Aorta (tissue), 5 donors: ENCODE results near the gene NRG3. TPM values are rescaled to one million over a fixed set of nuclear protein-coding genes. Genes with fewer than 3 reads are reported as not detected.

Experiments
- ATAC-seq: fragments of 200-7000 bp; cut with Tn5 transposase; one replicate; pipeline ENCODE4 v1.9.1; 2022; ENCODE audit warnings: moderate library complexity; ENCODE audit not compliant: low FRiP score
- DNase-seq, 2 donors: peaks; one replicate each; pipeline ENCODE4 v3.0.0-alpha.2; 2020
- H3K27ac ChIP-seq, 2 donors: one replicate each; pipeline ENCODE4 v1.5.1; 2013; ENCODE audit warnings: low read length in 2 of 2, mild to moderate bottlenecking in 2 of 2, moderate library complexity in 2 of 2, control low read depth in 1 of 2, inconsistent platforms in 1 of 2, low read depth in 1 of 2
- H3K27me3 ChIP-seq, 2 donors: one replicate each; pipeline ENCODE4 v1.6.1; 2013; ENCODE audit warnings: control low read depth in 1 of 2, low read length in 1 of 2, mild to moderate bottlenecking in 1 of 2, moderate library complexity in 1 of 2; ENCODE audit not compliant: insufficient read depth in 2 of 2, control insufficient read depth in 1 of 2
- H3K36me3 ChIP-seq, 2 donors: one replicate each; pipeline ENCODE4 v1.6.1; 2013; ENCODE audit warnings: control low read depth in 1 of 2, low read length in 1 of 2, mild to moderate bottlenecking in 1 of 2; ENCODE audit not compliant: insufficient read depth in 2 of 2, control insufficient read depth in 1 of 2
- H3K4me1 ChIP-seq, 2 donors: one replicate each; pipeline ENCODE4 v1.6.1; 2013; ENCODE audit warnings: low read length in 2 of 2, control low read depth in 1 of 2, mild to moderate bottlenecking in 1 of 2, moderate library complexity in 1 of 2; ENCODE audit not compliant: insufficient read depth in 2 of 2, control insufficient read depth in 1 of 2
- H3K4me3 ChIP-seq, 2 donors: one replicate each; pipeline ENCODE4 v1.5.1; 2013; ENCODE audit warnings: low read length in 2 of 2, control low read depth in 1 of 2, mild to moderate bottlenecking in 1 of 2
- H3K9me3 ChIP-seq: one replicate; pipeline ENCODE4 v1.6.1; 2013; ENCODE audit warnings: mild to moderate bottlenecking, low read length; ENCODE audit not compliant: control insufficient read depth
- WGBS, 2 donors: extraction: QIAGEN DNeasy Blood & Tissue Kit; methylation state at CpG; one replicate each; pipeline ENCODE4 v1.1.7; 2013; 5-methylcytosine and 5-hydroxymethylcytosine counted together
- intact Hi-C, 2 donors: fragments of 100-400 bp; cut with DNase I; formaldehyde crosslinking; loops; one replicate each; pipeline versions ENCODE4 v1.14.2 to v1.15.0; 2022
- polyA plus RNA-seq, 2 donors: library from polyadenylated mRNA; stranded (reverse); fragments of 200-250 nt; gene quantifications; one replicate each; pipeline ENCODE4 v1.2.3, GENCODE V29; 2013
- total RNA-seq, 2 donors: library from RNA; stranded (reverse); fragmentation: NEBNext Ultra II Directional; extraction: Animal tissue kit (Norgen Biotek cat#: 25700); gene quantifications; one replicate each; pipeline ENCODE4 v1.2.1, GENCODE V29; 2021
- donor health status: healthy with polysubstance abuse.
- donor health status: Bipolar disorder and iron deficiency.
- donor health status: DM: no; HTN: no; CAD: no.
- donor health status: DM: no; HTN: no; CAD: no.
- donor health status: DM: yes; HTN: yes; CAD: no.

NRG3 gene
- total and polyA plus RNA-seq, 4 donors: 0.50 to 1.1 (median 0.84) TPM

GRCh38 chr10:82874671-82875070 is 999.7 kb downstream of the NRG3 start:
- no peaks in the 10 kb centered on the region for H3K9me3 ChIP-seq
- peaks cover 0 to 2% of the 10 kb centered on the region in 2 donors for H3K27me3 ChIP-seq
- H3K36me3 ChIP-seq: no peaks in the 10 kb centered on the region
- no peak overlapping the region for H3K27ac ChIP-seq
- DNase-seq: no peak
- intact Hi-C loops: no loop called here
- H3K4me3 ChIP-seq: no peak overlapping the region
- no peak for ATAC-seq
- WGBS, 2 donors: 96 to 100% methylated on average over 1 of the region's 1 CpG
- H3K4me1 ChIP-seq: no peaks in the 10 kb centered on the region

DNA sequence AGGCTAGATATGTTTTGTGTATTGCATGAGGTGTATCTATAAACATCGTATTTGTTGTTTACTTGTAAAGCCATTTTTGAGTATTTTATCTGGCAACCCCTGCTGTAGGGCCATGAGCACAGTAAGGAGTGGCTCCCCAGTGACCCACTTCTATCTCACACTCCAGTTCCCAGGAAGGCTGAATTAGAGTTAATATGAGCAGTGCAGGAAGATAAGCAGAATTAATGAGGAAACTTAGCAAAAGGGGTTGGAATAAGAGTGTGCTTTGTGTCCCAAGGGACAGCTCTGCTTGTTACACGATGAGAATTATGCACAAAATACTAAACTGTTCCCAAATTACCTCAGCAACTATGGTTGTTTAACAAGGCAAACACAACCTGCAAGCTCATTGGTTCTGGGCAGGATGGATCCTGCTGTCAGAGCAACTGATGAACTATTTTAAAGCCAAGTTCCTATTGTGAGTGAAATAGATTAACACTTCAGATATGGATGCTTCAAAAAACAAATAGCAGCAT is 1005.8 kb downstream of the NRG3 start:
- no peaks in the 10 kb centered on the region for H3K27me3 ChIP-seq
- H3K36me3 ChIP-seq: no peaks in the 10 kb centered on the region
- H3K4me3 ChIP-seq: no peak overlapping the region
- ATAC-seq (no peak), DNase-seq (no peak)
- no peaks in the 10 kb centered on the region for H3K9me3 ChIP-seq
- no peaks in the 10 kb centered on the region for H3K4me1 ChIP-seq
- 41 to 49% methylated on average over 2 of the region's 2 CpGs for WGBS, 2 donors
- intact Hi-C loops: no loop called here
- H3K27ac ChIP-seq: no peak overlapping the region

DNA sequence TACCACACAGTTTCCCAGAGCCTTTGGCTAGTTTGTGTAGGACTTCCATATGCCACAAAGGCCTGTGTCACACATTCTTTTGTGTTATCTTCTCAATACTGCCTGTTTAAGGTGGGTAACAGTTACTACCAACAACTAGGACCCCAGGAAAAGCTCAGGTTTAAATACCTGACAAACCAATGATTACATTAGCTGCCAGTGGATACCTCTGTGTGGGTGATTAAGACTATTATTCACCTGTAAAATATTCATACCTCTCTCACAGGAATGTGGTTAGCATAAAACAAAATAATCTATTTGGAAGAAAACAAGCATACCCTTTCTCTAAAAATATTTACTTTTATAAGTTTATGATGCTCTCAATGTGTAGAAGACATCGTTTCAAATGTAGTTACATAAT is 1007.7 kb downstream of the NRG3 start:
- no peaks in the 10 kb centered on the region for H3K27me3 ChIP-seq
- no peak overlapping the region for H3K4me3 ChIP-seq
- WGBS, 2 donors: 77 to 80% methylated on average over 1 of the region's 1 CpG
- no peaks in the 10 kb centered on the region for H3K4me1 ChIP-seq
- no peaks in the 10 kb centered on the region for H3K9me3 ChIP-seq
- ATAC-seq (no peak), DNase-seq (no peak)
- H3K27ac ChIP-seq: no peak overlapping the region
- H3K36me3 ChIP-seq: no peaks in the 10 kb centered on the region
- intact Hi-C loops: no loop called here

DNA sequence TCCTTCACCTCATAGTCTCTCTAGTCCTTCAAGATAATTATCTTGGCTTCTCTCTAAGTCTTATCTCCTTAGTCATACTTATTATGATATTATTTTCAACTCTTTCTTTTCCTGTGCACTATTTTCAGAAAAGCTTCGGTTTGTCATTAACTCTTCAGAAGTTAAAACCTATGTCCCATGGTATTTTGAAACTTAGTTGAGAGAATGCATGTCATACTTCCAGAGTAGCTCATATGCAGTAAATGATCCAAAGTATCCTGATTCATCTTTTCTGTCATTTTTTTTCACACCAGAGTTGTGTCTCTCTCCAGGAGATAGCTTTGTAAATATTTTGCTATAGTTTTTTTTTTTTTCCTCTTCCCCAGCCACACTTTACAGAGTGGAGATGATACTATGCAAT is 1008.6 kb downstream of the NRG3 start:
- intact Hi-C loops: no loop called here
- no peak for DNase-seq
- Histone ChIP-seq H3K4me3 (no peak overlapping the region), H3K36me3 (no peaks in the 10 kb centered on the region), H3K4me1 (no peaks in the 10 kb centered on the region), H3K27me3 (no peaks in the 10 kb centered on the region), H3K9me3 (no peaks in the 10 kb centered on the region), H3K27ac (no peak overlapping the region)
- 0 to 6% methylated on average over 1 of the region's 1 CpG for WGBS, 2 donors
- no peak for ATAC-seq

DNA sequence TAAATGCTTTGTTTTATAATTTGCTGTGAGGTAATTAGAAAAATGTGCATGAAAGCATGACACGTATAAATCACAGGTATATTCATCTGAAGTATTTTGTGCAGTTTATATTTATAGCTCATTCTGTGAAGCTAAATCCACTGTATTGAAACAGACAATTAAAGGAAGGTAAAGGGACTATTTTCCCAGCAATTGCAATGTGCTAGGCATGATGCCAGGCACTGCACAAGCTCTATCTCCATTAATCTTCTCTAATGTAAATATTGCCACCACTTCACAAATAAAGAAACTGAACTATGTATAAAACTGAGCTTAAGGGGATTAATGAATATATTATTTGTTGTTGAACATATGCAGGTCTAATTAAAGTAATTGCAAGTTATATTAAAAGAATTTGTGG is 1012.5 kb downstream of the NRG3 start:
- intact Hi-C loops: no loop called here
- H3K9me3 ChIP-seq: no peaks in the 10 kb centered on the region
- no peak overlapping the region for H3K4me3 ChIP-seq
- 90 to 93% methylated on average over 1 of the region's 1 CpG for WGBS, 2 donors
- no peak overlapping the region for H3K27ac ChIP-seq
- ATAC-seq: no peak
- H3K4me1 ChIP-seq: no peaks in the 10 kb centered on the region
- no peaks in the 10 kb centered on the region for H3K27me3 ChIP-seq
- DNase-seq: no peak
- no peaks in the 10 kb centered on the region for H3K36me3 ChIP-seq

GRCh38 chr10:82888809-82889455 is 1013.9 kb downstream of the NRG3 start:
- Histone ChIP-seq H3K4me1 (no peaks in the 10 kb centered on the region), H3K27me3 (no peaks in the 10 kb centered on the region), H3K36me3 (no peaks in the 10 kb centered on the region), H3K9me3 (no peaks in the 10 kb centered on the region), H3K27ac (no peak overlapping the region), H3K4me3 (no peak overlapping the region)
- no peak for DNase-seq
- intact Hi-C loops: no loop called here
- WGBS, 2 donors: 90 to 92% methylated on average over 10 of the region's 10 CpGs
- ATAC-seq: no peak

GRCh38 chr10:82889728-82890127 is 1014.7 kb downstream of the NRG3 start:
- Histone ChIP-seq H3K4me3 (no peak overlapping the region), H3K36me3 (no peaks in the 10 kb centered on the region), H3K4me1 (no peaks in the 10 kb centered on the region), H3K27me3 (no peaks in the 10 kb centered on the region), H3K27ac (no peak overlapping the region), H3K9me3 (no peaks in the 10 kb centered on the region)
- ATAC-seq (no peak), DNase-seq (no peak)
- intact Hi-C loops: no loop called here
- WGBS, 2 donors: 25 to 30% methylated on average over 2 of the region's 2 CpGs

DNA sequence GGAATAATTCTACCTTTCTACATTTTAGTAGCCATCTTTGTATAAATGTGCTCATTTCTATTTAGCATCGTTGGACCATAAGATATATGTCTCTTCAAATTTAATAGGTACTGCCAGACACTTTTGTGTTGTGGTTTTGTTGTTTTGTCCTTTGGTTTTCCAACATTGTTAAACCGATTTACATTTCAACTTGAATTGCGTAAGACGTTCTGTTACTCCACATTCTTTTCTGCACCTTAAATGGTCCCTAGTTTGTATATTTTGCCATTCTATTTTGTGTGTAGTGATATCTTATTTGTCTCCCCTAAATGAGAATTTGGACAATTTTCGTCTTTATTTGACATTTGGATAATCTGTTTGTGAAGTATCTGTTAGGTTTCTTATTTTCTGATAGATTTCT is 1015.6 kb downstream of the NRG3 start:
- Histone ChIP-seq H3K27me3 (no peaks in the 10 kb centered on the region), H3K9me3 (no peaks in the 10 kb centered on the region), H3K4me3 (no peak overlapping the region), H3K4me1 (no peaks in the 10 kb centered on the region), H3K27ac (no peak overlapping the region), H3K36me3 (no peaks in the 10 kb centered on the region)
- 95 to 97% methylated on average over 5 of the region's 5 CpGs for WGBS, 2 donors
- intact Hi-C loops: no loop called here
- no peak for ATAC-seq
- no peak for DNase-seq

- no peak overlapping the region for H3K27ac ChIP-seq
- no peaks in the 10 kb centered on the region for H3K36me3 ChIP-seq
- no peak overlapping the region for H3K4me3 ChIP-seq
- no peaks in the 10 kb centered on the region for H3K27me3 ChIP-seq
- ATAC-seq: no peak
- H3K9me3 ChIP-seq: no peaks in the 10 kb centered on the region
- intact Hi-C loops: no loop called here
- 93 to 96% methylated on average over 1 of the region's 1 CpG for WGBS, 2 donors
- no peak for DNase-seq
- H3K4me1 ChIP-seq: no peaks in the 10 kb centered on the region
Measured at GRCh38 chr10:82908096-82908495, 1033.1 kb downstream of the NRG3 start.
